WTC11 (cell line): ENCODE results near the gene S100A13. TPM values are rescaled to one million over a fixed set of nuclear protein-coding genes. Genes with fewer than 3 reads are reported as not detected.
A peak's percentile ranks its signal among the peaks of the same experiment; 100 is the strongest.

ENCODE experiments used
- ATAC-seq: fragments of 200-7000 bp; cut with Tn5 transposase; 2 replicates; pipeline ENCODE4 v1.10.0; 2021; ENCODE audit warnings: mild to moderate bottlenecking, moderate library complexity
- CTCF ChIA-PET: fragments of 300-600 bp; sonication (Branson Sonifier 250); formaldehyde crosslinking; loops from one replicate; lab custom pipeline; 2021; ENCODE audit warnings: antibody characterized with exemption; lab: Charles Lee
- POLR2A ChIA-PET: fragments of 350-600 bp; sonication (Branson Sonifier 250); formaldehyde crosslinking; loops from one replicate; lab custom pipeline; 2021; ENCODE audit warnings: antibody characterized with exemption; lab: Charles Lee
- DNase-seq: peaks from one replicate; pipeline ENCODE4 v3.0.0; 2021; ENCODE audit warnings: low spot score
- H3K27ac Mint-ChIP-seq: 2 replicates; pipeline ENCODE4 v1.8.0; 2021; ENCODE audit warnings: mixed read lengths
- H3K27me3 Mint-ChIP-seq: 2 replicates; pipeline ENCODE4 v1.8.0; 2021; ENCODE audit warnings: low read depth, mild to moderate bottlenecking, moderate library complexity, mixed read lengths
- H3K36me3 Mint-ChIP-seq: 2 replicates; pipeline ENCODE4 v1.8.0; 2021; ENCODE audit warnings: mixed read lengths
- H3K4me1 Mint-ChIP-seq: 2 replicates; pipeline ENCODE4 v1.8.0; 2022; ENCODE audit warnings: mixed read lengths
- H3K4me3 Mint-ChIP-seq: 2 replicates; pipeline ENCODE4 v1.8.0; 2021; ENCODE audit warnings: mild to moderate bottlenecking, moderate library complexity, mixed read lengths
- H3K9me3 Mint-ChIP-seq: 2 replicates; pipeline ENCODE4 v1.8.0; 2021; ENCODE audit warnings: mixed read lengths
- EMX1 ChIP-seq: fragments of 250-450 bp; sonication (Bioruptor Pico); IDR thresholded peaks from 2 replicates; pipeline ENCODE4 v1.8.0; 2021; ENCODE audit warnings: mild to moderate bottlenecking
- MYBL2 ChIP-seq: sonication (generic); formaldehyde crosslinking; IDR thresholded peaks from 2 replicates; pipeline ENCODE4 v1.8.1; 2023; ENCODE audit warnings: mild to moderate bottlenecking, moderate library complexity, missing genetic modification reagents
- NFATC4 ChIP-seq: fragments of 250-450 bp; sonication (Bioruptor Pico); IDR thresholded peaks from 2 replicates; pipeline ENCODE4 v1.9.0; 2021; ENCODE audit warnings: mild to moderate bottlenecking
- PRRX2 ChIP-seq: fragments of 250-450 bp; sonication (Bioruptor Pico); IDR thresholded peaks from 2 replicates; pipeline ENCODE4 v1.8.0; 2021; ENCODE audit warnings: mild to moderate bottlenecking
- SOX15 ChIP-seq: fragments of 250-450 bp; sonication (Bioruptor Pico); IDR thresholded peaks from 2 replicates; pipeline ENCODE4 v1.9.0; 2021; ENCODE audit warnings: mild to moderate bottlenecking
- ZNF416 ChIP-seq: fragments of 250-450 bp; sonication (Bioruptor Pico); IDR thresholded peaks from 2 replicates; pipeline ENCODE4 v1.9.0; 2021; ENCODE audit warnings: mild to moderate bottlenecking, inconsistent platforms
- ZNF423 ChIP-seq: fragments of 250-450 bp; sonication (Bioruptor Pico); IDR thresholded peaks from 2 replicates; pipeline ENCODE4 v2.1.2; 2022; ENCODE audit warnings: mild to moderate bottlenecking, moderate library complexity
- total RNA-seq: library from RNA; stranded (reverse); gene quantifications from 3 replicates; pipeline ENCODE4 v1.2.3, GENCODE V29; 2021
- TF ChIP-seq, protein P1 (sequence below): fragments of 250-450 bp; sonication (Bioruptor Pico); IDR thresholded peaks from 2 replicates; pipeline ENCODE4 v1.9.0; 2021; ENCODE audit warnings: mild to moderate bottlenecking, borderline replicate concordance
- TF ChIP-seq, protein P2 (sequence below): fragments of 250-450 bp; sonication (Bioruptor Pico); conservative IDR thresholded peaks from 2 replicates; pipeline ENCODE4 v1.9.0; 2021; ENCODE audit warnings: mild to moderate bottlenecking
- TF ChIP-seq, protein P3 (sequence below): sonication (generic); formaldehyde crosslinking; IDR thresholded peaks from 2 replicates; pipeline ENCODE4 v1.8.0; 2022; ENCODE audit warnings: mild to moderate bottlenecking, missing genetic modification reagents
- TF ChIP-seq, protein P4 (sequence below): fragments of 250-450 bp; sonication (Bioruptor Pico); IDR thresholded peaks from 2 replicates; pipeline ENCODE4 v1.9.0; 2021; ENCODE audit warnings: mild to moderate bottlenecking

The S100A13 gene
- total RNA-seq, 1 experiment from 2014 or later = 68.4 TPM

DNA sequence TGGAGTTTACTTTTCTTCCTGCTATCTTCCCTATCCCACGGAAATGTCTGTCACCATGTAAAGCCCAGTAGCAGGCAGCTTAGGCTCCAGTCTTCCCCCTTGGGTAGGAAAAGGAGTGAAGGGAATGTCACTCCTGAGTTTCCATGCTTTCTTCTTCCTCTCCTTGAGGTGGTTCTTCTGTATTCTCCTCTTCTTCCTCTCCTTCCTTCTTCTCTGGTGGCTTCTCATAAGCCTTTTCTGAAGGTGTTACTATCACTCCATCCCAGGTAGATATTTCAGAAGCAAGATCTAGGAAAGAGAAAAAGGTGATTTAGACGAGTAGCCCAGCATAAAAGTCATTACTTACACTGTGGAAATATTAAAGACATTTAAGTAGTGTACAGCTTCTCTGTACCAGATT, 35.0 kb upstream of the S100A13 start (continued):
- TF ChIP-seq ZNF416 (CRISPR knock-in tag) (no peak), SOX15 (CRISPR knock-in tag) (no peak)

DNA sequence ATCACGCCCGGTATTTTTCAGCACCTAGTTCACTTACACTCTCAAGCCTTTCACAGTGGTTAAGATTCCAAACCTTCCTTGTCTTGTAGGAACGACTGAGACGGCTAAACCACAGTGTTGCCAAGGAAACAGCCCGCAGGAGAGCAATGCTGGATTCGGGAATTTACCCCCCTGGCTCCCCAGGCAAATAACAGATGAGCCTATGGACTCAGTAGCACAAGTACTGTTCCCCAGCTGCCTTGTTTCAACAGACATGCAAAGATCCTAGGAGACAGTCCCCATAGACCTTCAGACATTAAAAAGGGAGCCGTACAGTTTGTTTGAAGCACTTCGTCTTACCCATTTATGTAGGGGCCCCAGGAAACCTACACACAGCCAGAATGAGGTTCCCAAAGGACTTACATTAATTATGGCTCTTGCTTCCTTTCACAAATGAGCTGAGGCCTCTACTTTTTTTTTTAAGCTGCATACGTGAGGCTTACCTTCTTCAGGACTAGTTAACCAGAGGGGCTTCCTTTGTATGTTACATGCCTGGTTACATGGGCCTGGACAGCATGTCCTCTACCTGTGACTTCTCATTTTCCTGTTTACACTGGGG, 33.9 kb upstream of the S100A13 start:
- CTCF ChIA-PET = interaction anchor here (0.5 kb wide), 1 partner anchor 308 kb away, joined by 3 read pairs; no protein-coding TSS in a partner anchor
- no peak for DNase-seq
- H3K4me3 Mint-ChIP-seq = peak overlapping the region; percentile 29; the same call in 1 of the 2 replicates
- no peaks in the 10 kb centered on the region for H3K27me3 Mint-ChIP-seq
- no peaks in the 10 kb centered on the region for H3K9me3 Mint-ChIP-seq
- TF ChIP-seq, protein P1, sequence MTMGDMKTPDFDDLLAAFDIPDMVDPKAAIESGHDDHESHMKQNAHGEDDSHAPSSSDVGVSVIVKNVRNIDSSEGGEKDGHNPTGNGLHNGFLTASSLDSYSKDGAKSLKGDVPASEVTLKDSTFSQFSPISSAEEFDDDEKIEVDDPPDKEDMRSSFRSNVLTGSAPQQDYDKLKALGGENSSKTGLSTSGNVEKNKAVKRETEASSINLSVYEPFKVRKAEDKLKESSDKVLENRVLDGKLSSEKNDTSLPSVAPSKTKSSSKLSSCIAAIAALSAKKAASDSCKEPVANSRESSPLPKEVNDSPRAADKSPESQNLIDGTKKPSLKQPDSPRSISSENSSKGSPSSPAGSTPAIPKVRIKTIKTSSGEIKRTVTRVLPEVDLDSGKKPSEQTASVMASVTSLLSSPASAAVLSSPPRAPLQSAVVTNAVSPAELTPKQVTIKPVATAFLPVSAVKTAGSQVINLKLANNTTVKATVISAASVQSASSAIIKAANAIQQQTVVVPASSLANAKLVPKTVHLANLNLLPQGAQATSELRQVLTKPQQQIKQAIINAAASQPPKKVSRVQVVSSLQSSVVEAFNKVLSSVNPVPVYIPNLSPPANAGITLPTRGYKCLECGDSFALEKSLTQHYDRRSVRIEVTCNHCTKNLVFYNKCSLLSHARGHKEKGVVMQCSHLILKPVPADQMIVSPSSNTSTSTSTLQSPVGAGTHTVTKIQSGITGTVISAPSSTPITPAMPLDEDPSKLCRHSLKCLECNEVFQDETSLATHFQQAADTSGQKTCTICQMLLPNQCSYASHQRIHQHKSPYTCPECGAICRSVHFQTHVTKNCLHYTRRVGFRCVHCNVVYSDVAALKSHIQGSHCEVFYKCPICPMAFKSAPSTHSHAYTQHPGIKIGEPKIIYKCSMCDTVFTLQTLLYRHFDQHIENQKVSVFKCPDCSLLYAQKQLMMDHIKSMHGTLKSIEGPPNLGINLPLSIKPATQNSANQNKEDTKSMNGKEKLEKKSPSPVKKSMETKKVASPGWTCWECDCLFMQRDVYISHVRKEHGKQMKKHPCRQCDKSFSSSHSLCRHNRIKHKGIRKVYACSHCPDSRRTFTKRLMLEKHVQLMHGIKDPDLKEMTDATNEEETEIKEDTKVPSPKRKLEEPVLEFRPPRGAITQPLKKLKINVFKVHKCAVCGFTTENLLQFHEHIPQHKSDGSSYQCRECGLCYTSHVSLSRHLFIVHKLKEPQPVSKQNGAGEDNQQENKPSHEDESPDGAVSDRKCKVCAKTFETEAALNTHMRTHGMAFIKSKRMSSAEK (CRISPR knock-in tag) = peak; percentile 76; the same call in 1 of the 2 replicates
- no peak for TF ChIP-seq MYBL2 (CRISPR knock-in tag)
- peak; percentile 7 for TF ChIP-seq NFATC4
- TF ChIP-seq, protein P2, sequence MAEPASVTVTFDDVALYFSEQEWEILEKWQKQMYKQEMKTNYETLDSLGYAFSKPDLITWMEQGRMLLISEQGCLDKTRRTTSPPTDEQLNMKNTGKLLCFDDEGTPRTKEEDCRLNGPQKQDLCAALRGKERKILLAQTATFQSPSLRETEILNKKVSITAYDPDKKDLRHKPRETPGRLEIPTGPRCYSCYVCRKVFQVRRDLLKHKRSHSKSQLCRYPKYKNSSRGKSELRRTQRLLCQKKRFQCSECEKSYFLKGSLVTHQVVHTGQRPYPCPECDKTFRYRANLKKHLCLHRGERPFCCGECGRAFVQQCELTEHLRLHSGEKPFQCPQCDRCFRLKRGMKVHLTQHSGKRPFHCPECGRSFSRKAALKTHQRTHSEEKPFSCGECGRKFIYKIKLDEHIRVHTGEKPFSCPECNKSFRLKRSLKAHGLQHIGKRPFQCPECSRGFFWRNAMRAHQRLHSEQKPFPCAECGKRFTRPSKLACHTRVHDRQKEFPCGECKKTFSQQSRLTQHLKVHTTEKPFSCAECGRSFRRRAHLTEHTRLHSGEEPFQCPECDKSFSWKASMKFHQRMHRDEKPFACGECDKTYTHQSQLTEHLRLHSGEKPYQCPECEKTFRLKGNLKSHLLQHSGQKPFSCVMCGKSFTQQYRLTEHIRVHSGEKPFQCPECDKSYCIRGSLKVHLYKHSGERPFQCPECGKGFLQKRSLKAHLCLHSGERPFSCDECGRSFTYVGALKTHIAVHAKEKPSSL (CRISPR knock-in tag) = 0 out of 2 replicates have a peak, but pooled peaks have one; percentile 21
- TF ChIP-seq, protein P3, sequence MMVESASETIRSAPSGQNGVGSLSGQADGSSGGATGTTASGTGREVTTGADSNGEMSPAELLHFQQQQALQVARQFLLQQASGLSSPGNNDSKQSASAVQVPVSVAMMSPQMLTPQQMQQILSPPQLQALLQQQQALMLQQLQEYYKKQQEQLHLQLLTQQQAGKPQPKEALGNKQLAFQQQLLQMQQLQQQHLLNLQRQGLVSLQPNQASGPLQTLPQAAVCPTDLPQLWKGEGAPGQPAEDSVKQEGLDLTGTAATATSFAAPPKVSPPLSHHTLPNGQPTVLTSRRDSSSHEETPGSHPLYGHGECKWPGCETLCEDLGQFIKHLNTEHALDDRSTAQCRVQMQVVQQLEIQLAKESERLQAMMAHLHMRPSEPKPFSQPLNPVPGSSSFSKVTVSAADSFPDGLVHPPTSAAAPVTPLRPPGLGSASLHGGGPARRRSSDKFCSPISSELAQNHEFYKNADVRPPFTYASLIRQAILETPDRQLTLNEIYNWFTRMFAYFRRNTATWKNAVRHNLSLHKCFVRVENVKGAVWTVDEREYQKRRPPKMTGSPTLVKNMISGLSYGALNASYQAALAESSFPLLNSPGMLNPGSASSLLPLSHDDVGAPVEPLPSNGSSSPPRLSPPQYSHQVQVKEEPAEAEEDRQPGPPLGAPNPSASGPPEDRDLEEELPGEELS (CRISPR knock-in tag) = no peak
- peak; percentile 86; the same call in 1 of the 2 replicates for TF ChIP-seq EMX1 (CRISPR knock-in tag)
- TF ChIP-seq ZNF423 (CRISPR knock-in tag) = no peak
- TF ChIP-seq, protein P4, sequence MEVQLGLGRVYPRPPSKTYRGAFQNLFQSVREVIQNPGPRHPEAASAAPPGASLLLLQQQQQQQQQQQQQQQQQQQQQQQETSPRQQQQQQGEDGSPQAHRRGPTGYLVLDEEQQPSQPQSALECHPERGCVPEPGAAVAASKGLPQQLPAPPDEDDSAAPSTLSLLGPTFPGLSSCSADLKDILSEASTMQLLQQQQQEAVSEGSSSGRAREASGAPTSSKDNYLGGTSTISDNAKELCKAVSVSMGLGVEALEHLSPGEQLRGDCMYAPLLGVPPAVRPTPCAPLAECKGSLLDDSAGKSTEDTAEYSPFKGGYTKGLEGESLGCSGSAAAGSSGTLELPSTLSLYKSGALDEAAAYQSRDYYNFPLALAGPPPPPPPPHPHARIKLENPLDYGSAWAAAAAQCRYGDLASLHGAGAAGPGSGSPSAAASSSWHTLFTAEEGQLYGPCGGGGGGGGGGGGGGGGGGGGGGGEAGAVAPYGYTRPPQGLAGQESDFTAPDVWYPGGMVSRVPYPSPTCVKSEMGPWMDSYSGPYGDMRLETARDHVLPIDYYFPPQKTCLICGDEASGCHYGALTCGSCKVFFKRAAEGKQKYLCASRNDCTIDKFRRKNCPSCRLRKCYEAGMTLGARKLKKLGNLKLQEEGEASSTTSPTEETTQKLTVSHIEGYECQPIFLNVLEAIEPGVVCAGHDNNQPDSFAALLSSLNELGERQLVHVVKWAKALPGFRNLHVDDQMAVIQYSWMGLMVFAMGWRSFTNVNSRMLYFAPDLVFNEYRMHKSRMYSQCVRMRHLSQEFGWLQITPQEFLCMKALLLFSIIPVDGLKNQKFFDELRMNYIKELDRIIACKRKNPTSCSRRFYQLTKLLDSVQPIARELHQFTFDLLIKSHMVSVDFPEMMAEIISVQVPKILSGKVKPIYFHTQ (CRISPR knock-in tag) = peak; percentile 82
- TF ChIP-seq PRRX2 = peak; percentile 75; the same call in 1 of the 2 replicates
- H3K4me1 Mint-ChIP-seq = peaks cover 8% of the 10 kb centered on the region
- POLR2A ChIA-PET = interaction anchor here (0.9 kb wide), 1 partner anchor 27 kb away, joined by 3 read pairs; the partner anchor contains the start of gene CHTOP
- H3K27ac Mint-ChIP-seq = peak overlapping the region; percentile 79; the same call in 1 of the 2 replicates
- no peak for ATAC-seq
- peaks cover 59% of the 10 kb centered on the region for H3K36me3 Mint-ChIP-seq
